GM18505 (cell line): ENCODE measurements around the gene TRAF5.
A peak's percentile ranks its signal among the peaks of the same experiment; 100 is the strongest.
"Not testable (repeated sequence)": the region's sequence is repeated elsewhere in the genome, so short reads cannot be mapped to it uniquely, and the experiment has no call there.

Experiments used
- ATAC-seq: cut with Tn5 transposase; IDR thresholded peaks from one replicate; pipeline ENCODE4 v1.9.1; 2021; ENCODE audit not compliant: unreplicated experiment
- POLR2A ChIP-seq: IDR thresholded peaks from 4 replicates; pipeline ENCODE4 v1.6.1; 2011; ENCODE audit warnings: borderline replicate concordance; ENCODE audit not compliant: insufficient read depth, insufficient read length; ENCODE audit errors: extremely low read depth

The TRAF5 gene

GRCh38 chr1:211347077-211347844 is 20.6 kb downstream of the TRAF5 start:
- ATAC-seq: no peak
- TF ChIP-seq POLR2A: no peak

- no peak for TF ChIP-seq POLR2A
- no peak for ATAC-seq
Measured at GRCh38 chr1:211348547-211348946, 21.9 kb downstream of the TRAF5 start.

- no peak for ATAC-seq
Measured at GRCh38 chr1:211349741-211350140, 23.1 kb downstream of the TRAF5 start.

GRCh38 chr1:211352055-211352454 is 25.4 kb downstream of the TRAF5 start:
- ATAC-seq: not testable (repeated sequence)

More at GRCh38 chr1:211349741-211350140, 23.1 kb downstream of the TRAF5 start:
- no peak for TF ChIP-seq POLR2A

GRCh38 chr1:211352465-211352864 is 25.8 kb downstream of the TRAF5 start:
- no peak for ATAC-seq
- TF ChIP-seq POLR2A: no peak

- peak; percentile 63 for ATAC-seq
- TF ChIP-seq POLR2A: no peak
Measured at GRCh38 chr1:211352985-211353515, 26.4 kb downstream of the TRAF5 start.

- ATAC-seq: no peak
- TF ChIP-seq POLR2A: no peak
Measured at GRCh38 chr1:211353562-211354212, 27.1 kb downstream of the TRAF5 start.

GRCh38 chr1:211355873-211356272 is 29.2 kb downstream of the TRAF5 start:
- no peak for ATAC-seq
- no peak for TF ChIP-seq POLR2A

GRCh38 chr1:211356723-211357407 is 30.2 kb downstream of the TRAF5 start:
- ATAC-seq: no peak
- no peak for TF ChIP-seq POLR2A

GRCh38 chr1:211358685-211359084 is 32.1 kb downstream of the TRAF5 start:
- TF ChIP-seq POLR2A: no peak
- ATAC-seq: no peak

- ATAC-seq: no peak
- TF ChIP-seq POLR2A: no peak
Measured at GRCh38 chr1:211359876-211360275, 33.2 kb downstream of the TRAF5 start.

GRCh38 chr1:211361202-211361601 is 34.6 kb downstream of the TRAF5 start:
- TF ChIP-seq POLR2A: no peak
- ATAC-seq: no peak

GRCh38 chr1:211369640-211370039 is 43.0 kb downstream of the TRAF5 start:
- ATAC-seq: no peak
- no peak for TF ChIP-seq POLR2A
